Activated naive CD4-positive, alpha-beta T cell treated with anti-CD3 and anti-CD28 coated beads, Interleukin-2, amount 50 U/mL, for 24 hours (primary cell): ENCODE results near the gene SOD2.

ENCODE experiments used
- H3K27ac Mint-ChIP-seq: one replicate; pipeline ENCODE4 v1.8.0; 2021; ENCODE audit warnings: mild to moderate bottlenecking, mixed read lengths
- H3K27me3 Mint-ChIP-seq: one replicate; pipeline ENCODE4 v1.8.0; 2021; ENCODE audit warnings: mixed read lengths
- H3K36me3 Mint-ChIP-seq: one replicate; pipeline ENCODE4 v1.8.0; 2021; ENCODE audit warnings: mixed read lengths
- H3K4me1 Mint-ChIP-seq: one replicate; pipeline ENCODE4 v1.8.0; 2021; ENCODE audit warnings: mixed read lengths
- H3K4me3 Mint-ChIP-seq: one replicate; pipeline ENCODE4 v1.8.0; 2021; ENCODE audit warnings: mild to moderate bottlenecking, mixed read lengths
- H3K9me3 Mint-ChIP-seq: one replicate; pipeline ENCODE4 v1.8.0; 2021; ENCODE audit warnings: mixed read lengths

SOD2 gene

DNA sequence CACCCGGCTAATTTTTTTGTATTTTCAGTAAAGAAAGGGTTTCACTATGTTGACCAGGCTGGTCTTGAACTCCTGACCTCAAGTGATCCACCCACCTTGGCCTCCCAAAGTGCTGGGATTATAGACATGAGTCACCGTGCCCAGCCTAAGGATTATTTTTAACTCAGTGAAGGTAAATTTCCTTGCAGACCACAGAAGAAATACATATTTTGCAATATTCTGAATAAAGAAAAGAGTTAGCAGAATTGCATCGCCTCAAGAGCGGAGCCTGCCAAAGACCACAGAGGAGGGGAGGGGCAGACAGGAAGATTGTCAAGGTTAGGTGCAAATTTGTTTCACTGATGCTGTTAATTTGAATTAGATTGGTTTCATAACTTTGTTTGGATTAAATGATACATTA is 47.4 kb downstream of the SOD2 start:
- Mint-ChIP-seq H3K4me3 (no peak overlapping the region), H3K27me3 (no peaks in the 10 kb centered on the region), H3K4me1 (no peaks in the 10 kb centered on the region), H3K9me3 (peaks cover 5% of the 10 kb centered on the region), H3K36me3 (peaks cover 14% of the 10 kb centered on the region), H3K27ac (no peak overlapping the region)
